Globus pallidus (tissue), 1 donor: ENCODE results near the gene HACD4.
A peak's percentile ranks its signal among the peaks of the same experiment; 100 is the strongest.
"Not testable (repeated sequence)": the region's sequence is repeated elsewhere in the genome, so short reads cannot be mapped to it uniquely, and the experiment has no call there.

Source experiments
- DNase-seq: peaks from one replicate; pipeline ENCODE4 v3.0.0-alpha.2; 2015; ENCODE audit warnings: low spot score

Gene HACD4

DNA sequence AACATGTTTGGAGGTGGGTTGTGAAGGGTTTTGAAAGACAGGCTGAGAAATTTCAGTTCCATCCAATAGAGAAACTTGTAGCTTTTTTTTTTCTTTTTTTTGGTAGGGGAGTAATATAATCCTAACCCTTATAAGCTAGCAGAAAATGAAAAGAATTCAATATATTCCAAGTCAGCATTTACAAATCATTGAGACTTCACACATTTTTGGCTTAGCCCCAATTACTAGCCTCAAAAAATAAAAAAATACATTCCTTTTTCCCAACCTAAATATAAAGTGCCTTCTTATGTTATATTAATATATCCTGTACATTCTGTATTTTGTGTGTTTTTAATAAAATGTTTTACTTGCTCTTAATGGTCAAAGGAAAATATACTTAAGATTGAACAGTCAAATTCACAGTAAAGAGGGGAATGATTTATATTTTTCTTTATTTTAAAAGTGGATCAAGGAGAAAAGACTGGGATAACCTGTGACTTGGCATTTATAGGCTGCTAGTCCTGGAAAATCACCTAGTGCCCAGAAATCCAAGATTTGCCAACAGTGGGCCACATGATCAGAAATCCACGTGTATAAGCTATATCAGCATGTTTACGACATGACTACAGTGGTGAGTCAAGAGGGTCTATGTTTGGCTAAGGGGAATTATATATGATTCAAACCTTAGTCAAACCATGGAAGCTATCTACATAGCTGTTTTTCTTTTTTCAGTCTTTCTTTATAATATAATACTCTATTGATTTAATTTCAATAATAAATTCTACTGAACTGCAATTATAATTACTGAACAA lies 14.5 kb downstream of the HACD4 start:
- DNase-seq, result no peak

DNA sequence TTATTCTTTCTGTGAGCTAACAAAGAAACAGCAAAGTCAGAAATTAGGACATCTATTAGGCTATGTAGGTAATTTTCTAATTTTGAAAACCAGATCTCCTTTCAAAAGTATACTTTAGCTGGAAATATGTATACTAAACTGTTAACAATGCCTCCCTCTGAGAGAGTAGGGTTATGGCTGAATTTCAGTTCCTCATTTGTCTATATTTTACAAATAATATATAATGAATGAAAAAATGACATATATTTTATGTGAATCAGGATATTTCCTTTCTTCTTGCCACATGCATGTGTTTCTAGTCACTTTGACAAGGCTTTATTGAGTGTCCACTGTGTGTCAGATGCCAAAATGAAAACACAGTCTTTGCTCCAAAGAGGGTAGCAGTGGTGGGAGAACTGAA lies 15.4 kb downstream of the HACD4 start:
- DNase-seq, result no peak

DNA sequence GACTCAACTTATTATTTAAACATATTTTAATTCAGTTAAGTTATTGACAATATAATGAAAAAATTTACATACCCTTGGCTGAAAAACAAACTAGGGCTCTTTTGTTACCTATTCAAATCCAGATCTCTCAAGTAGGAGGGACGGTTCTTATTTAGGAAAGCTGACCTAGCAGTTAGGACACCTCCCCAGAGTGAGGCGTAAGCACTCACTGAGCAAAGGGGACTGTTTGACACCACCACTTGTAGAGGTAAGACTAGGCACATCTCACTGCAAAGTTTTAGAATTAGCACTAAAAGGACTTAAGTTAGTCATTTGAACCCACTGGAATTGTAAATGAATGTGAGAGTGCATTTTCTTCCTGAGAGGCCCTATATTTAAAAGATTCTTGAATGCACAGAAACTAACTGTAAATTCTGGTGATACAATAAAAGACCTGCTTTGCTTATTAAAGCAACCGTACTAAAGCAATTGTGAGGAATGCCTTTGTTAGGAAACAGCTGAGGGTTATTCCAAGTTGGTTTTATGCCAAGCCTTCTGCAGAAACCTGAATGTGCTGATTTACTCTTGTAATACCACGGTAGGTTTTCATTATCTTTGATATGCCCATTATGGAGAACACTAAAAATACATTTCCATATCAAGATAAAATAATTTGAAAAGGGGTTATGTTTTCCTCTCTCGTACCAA lies 16.2 kb downstream of the HACD4 start:
- no peak for DNase-seq

DNA sequence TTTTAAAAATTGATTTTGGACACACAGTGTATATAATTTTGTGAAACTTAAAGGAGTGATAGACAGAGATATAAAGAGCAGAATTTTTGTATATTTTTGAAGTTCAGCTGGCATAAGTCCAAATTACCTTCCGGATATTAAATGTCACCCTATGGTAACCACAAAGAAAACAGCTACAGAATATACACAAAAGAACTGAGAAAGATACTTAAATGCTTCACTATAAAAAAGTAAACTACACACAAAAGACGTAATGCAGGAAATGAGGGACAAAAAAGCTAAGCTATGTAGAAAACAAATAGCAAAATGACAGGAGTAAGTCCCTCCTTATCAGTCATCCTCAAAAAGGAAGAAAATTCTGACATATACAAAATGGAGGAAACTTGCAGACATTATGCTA lies 29.4 kb downstream of the HACD4 start:
- DNase-seq, result no peak

DNA sequence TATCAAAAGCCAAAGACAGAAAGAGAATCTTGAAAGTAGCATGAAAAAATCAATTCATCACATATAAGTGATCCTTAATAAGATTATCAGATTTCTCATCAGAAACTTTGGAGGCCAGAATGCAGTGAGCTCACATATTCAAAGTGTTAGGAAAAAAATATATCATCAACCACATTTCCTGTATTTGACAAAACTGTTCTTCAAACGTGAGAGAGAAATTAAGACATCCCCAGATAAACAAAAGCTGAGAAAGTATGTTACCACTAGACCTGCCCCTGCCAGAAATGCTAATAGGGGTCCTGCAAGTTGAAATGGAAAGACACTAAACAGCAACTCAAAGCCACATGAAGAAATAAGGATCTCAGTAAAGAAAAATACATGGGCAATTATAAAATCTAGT lies 29.9 kb downstream of the HACD4 start:
- no peak for DNase-seq

DNA sequence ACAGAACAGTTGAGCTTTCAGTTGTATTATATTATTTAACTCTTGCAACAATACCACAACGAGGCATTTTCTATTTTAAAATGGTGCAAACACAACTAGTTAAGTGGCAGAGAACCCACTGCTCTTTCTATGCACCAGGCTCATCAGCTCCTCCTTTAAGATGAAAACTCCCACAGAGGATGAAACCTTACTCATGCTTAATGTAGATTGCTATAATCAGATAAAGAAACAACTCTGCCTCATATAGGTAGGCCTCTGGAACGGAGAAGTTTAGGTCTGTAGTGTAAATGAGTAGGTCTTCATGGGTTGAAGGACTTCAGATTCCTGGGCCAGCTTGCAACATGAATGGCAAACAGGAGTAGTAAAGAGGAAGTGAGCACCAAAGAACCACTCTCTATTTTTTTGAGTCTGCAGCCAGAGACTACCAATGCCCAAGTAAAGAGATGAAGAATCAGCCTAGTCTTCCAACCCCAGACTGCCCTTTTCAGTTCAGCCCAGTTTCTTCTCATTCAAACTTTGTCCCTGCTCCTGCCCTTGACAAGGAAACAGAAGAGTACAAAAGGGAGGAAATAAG lies 33.9 kb downstream of the HACD4 start:
- peak; percentile 9 for DNase-seq

DNA sequence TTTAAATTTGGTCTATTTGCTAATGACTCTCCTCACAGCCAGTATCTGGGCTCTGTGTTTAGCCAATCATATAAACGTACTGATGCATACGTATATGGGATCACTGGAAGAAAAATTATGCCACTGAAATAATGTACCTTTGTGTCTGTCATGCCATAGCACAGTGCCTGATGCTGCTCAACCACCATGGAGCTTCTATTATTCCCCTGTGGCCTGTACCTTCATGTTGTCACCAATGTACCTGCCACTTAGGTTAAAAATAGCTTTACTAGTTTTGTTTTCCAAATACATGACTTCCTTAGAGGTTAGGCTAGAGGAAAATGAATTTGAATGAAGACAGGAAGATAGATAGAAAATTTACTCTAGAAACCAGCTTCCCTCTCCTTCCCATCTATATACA lies 34.6 kb downstream of the HACD4 start:
- DNase-seq, result no peak

DNA sequence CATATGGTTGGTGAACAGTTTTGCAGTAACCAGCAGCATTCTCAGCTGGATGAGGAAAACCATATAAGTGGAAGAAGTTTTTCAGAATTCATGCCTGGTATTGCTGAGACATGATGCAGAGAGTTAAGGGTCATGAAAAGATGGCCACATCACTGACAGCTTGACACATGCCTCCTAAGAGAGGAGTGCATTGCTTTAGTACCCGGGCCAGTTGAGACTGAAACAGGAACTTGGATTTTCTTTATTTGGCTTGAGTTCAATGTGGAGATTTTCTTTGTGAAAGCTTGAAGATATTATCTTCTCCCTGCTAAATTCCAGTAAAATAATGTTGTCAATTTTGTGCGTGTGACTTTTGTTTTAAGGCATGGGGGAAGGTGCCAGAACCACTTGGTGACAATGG lies 35.8 kb downstream of the HACD4 start:
- peak; percentile 9 for DNase-seq

DNA sequence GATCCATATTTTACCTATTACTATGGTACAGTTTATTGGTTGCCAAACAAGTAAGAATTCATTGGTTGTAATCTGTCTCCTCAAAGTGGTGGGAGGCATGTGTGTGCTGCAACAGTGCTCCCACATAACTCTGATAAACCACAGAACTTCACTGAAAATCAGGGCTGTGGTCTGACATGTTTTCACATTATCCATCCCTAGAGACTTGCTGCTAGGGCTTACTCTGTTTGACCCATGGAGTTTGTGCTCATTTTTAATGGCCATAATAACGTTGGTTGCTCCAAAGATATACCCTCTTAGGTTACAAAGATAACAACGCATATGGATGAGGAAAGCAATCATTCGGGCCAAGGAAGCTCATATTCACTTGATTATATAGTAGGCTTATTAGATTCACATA lies 37.0 kb downstream of the HACD4 start:
- DNase-seq, result no peak

DNA sequence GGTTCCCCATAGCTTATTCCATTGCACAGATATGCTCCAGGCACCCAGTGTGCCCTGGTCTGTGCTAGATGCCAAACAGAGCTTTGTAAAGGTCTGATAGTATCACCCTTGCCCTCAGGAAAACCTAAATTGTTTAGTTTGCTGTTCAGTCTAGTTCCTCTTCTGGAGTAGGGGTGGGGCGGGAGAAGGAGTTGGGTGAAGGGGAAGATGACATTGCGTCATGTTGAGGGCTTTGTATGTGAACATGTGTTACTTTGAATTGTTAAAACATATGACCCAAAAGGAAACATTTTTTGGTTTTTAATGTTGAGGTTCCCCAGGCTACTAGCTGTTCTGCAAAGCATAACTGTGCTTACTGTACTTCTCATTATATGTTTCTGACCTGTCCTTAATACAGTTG lies 40.6 kb downstream of the HACD4 start:
- DNase-seq, result peak; percentile 31

DNA sequence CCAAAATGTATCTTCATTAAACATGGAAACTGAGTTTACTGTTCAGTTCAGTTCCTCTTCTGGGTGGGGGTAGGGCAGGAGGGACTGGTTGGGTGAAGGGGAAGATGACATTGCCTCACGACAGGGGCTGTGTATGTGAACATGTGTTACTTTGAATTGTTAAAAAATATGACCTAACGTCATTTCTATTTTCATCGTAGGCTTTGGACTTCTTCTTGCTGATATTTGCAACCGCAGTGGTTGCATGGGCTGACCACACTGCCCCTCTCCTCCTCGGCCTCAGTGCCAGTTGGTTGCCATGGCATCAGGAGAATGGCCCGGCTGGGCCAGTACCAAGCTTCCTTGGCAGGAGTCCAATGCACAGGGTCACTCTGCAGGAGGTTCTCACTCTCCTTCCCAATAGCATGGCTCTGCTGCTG lies 41.5 kb downstream of the HACD4 start:
- DNase-seq, result peak; percentile 67

DNA sequence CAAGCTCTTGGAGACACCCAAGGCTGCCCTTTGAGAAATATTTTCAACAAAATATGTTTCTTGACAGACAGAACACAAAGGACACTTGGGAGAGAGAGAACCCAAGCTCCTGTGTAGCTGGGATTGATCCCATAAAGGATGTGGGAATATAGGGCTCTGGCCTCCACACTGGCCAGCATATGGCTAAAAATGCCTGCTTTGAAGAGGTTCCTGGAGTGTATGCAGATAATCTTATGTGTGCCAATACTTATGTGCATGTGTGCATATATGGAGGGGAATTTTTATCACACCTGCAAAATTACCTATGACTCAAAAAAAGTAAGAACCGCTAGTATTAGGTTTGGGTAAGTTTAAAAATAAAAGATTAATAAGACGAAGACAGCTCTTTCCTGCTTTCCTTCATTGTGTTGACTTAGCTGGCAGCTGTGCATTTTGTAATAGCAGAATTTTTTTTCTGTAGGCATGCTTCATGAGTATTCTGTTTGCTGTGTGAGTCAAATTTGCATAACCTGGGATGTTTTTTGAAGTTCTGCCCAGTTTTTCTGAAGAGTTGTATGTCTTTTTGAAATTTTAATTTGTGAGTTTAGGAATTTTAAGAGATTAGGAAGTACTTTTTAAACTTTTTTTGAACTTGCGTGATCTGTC lies 42.6 kb downstream of the HACD4 start:
- no peak for DNase-seq

DNA sequence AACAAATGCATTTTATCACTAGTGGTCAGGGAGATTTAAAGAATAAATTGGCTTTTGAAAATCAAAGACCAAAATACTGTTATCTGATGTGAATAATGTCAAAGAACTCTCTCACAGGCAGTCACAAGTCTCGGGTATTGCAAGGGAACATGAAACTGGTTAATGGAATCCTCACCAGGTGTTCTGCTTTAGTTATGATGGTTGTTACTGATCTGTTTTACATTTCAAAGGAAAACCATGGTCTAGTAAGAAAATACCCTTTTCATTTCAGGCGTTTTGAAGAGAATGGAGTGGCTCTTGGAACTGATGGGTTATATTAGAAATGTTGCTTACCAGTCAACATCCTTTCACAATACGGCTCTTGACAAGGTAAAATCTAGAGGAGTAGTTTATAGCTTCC lies 43.4 kb downstream of the HACD4 start:
- no peak for DNase-seq

DNA sequence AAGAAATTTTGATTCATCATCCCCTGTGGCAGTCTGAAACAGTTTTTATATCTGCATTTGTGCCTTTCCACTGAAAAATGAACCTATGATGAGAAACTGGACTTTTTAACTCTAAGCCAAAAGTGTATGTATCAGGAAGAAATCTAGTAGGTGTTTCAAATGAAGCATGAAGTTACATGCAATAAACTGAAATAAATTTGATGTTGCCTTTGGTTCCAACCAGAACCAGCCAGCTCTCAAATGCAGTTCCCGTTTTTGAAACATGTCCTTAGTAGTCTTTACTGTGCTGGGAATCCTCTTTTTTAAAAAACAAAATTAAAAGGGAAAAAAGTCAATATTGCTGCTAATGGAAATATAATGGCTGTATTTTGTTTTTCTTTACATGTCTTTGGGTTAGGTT lies 43.9 kb downstream of the HACD4 start:
- DNase-seq, result no peak

DNA sequence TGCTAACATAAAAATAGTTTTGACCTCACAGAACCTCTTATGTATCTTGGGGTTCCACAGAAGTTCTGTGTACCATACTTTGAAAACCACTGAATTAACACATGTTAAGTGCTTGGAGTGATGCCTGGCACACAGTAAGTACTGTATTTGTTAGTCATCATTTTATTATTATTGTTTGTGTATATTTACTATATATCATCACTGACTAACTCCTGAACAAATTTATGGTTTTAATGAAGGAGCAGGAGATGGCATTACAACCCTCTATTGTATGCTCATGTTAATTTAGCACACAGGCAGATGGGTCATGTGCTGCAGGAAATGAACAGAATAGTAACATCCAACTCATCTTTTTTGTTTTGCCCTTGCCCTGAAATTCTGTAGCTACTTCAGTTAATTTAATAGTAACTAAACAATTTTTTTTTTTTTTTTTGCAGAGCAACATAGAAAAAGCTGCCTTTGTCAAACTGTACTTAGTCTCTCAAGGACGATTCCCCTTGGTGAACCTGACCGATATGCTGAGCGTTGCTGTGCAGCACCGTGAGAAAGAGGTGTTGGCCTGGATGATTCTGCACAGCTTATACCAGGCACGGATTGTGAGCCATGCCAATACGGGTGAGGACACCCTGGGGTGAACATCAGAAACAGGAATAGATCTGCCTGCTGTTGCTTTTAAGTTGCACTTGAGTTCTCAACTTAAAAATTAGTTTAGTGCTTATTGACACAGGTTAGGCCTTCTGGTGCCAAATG lies 45.4 kb downstream of the HACD4 start:
- DNase-seq, result no peak

DNA sequence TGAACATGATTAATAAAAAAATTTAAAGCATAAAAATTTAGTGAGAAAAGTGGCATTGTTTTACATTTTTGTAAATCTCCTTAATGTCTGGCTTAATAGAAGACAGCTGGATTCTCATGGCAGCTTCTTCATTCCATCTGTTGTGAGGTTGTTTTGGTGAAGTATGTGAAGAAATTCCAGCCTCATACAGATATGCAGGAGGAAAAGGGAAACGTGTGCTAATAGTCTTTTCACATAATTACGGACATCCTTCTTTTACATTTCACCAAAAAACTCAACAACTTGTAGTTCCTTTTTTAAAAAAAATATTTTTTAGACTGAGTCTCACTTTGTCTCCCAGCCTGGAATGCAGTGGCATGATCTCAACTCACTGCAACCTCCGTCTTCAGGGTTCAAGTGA lies 46.9 kb downstream of the HACD4 start:
- DNase-seq, result no peak

DNA sequence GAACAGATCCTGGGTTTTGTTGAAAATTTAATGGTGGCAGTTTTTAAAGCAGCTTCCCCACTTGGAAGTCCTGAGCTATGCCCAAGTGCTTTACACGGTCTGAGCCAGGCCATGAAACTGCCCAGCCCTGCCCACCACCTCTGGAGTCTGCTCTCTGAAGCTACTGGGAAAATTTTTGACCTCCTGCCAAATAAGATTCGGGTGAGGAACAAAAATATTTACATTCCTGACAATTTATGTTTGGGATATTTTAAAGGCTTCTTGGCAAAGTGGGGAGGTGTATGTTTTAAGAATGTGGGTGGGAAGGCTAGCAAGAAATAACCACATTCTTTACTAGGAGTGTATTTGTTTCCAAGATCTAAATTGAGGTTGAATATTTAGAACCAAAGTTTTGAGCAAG lies 50.0 kb downstream of the HACD4 start:
- no peak for DNase-seq

DNA sequence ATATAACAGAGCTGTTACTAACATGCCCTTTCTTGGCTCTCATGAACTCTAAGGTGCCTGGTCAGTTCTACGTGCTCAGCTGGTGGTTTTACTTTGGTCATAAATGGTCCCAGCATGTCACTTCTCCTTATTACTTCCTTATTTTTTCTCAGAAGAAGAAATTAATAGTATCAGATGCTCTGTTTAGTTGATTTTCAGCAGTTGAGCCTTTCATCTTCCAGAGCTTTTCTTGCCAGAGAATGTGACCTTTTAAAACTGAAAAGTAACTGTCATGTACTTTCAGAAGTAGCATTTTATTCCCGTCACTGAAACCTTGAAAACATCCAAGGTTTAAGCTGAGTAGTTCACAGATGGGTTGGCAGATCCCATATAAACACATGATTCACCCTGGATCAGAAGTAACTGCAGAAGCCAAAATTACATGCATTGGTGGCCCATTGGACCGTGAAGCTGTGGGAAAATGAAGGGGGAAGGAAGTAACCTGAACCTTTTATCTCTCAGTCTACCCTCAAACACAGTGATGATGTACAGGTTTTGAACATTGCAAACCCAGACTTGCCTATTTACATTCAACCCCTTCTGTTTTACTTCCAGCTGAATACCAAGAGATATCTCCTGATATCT lies 50.5 kb downstream of the HACD4 start:
- DNase-seq, result peak; percentile 31

DNA sequence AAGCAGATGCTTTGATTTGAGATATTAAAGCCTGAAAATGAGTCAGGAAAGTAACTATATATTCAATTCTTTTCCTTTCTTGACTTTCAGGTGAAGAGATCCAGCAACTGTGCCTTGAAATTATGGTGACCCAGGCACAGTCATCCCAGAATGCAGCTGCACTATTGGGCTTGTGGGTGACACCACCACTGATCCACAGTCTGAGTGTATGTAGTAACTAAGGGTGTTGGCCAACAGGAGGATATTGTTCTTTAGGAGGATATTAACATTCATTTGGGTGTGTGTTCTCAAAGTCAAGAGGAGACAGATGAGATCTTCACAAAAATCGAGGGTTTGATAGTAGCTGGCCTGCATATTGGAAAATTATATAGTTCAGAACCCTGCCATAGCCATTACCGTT lies 53.2 kb downstream of the HACD4 start:
- DNase-seq, result no peak

DNA sequence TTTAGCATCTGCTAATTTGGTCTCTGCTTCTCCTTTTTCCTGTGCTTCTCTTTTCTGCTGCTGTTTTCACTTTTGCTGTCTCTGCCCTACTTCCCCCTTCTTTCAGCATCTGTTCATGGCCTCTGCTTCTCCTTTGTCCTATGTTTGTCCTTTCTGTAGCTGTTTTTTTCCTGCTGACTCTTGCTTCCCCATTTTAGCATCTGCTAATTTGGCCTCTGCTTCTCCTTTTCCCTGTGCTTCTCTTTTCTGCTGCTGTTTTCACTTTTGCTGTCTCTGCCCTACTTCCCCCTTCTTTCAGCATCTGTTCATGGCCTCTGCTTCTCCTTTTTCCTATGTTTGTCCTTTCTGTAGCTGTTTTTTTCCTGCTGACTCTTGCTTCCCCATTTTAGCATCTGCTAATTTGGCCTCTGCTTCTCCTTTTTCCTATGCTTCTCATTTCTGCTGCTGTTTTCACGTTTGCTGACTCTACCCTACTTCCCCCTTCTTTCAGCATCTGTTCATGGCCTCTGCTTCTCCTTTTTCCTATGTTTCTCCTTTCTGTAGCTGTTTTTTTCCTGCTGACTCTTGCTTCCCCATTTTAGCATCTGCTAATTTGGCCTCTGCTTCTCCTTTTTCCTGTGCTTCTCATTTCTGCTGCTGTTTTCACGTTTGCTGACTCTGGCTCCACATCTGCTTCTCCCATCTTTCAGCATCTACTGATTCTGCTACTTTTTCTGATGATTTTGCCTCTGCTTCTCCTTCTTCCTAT lies 57.1 kb downstream of the HACD4 start:
- DNase-seq, result not testable (repeated sequence)
